B cell (primary cell): ENCODE measurements around the gene ZKSCAN2. TPM values are rescaled to one million over a fixed set of nuclear protein-coding genes. Genes with fewer than 3 reads are reported as not detected.

Experiments
- ATAC-seq: fragments of 200-7000 bp; cut with Tn5 transposase; one replicate; pipeline ENCODE4 v1.10.0; 2021; ENCODE audit warnings: low read depth, mild to moderate bottlenecking, moderate number of reproducible peaks, moderate library complexity
- CTCF ChIA-PET: fragments of 350-600 bp; sonication (Branson Sonifier 250); formaldehyde crosslinking; loops from one replicate; lab custom pipeline; 2021; ENCODE audit warnings: antibody characterized with exemption, inconsistent platforms; lab: Charles Lee
- POLR2A ChIA-PET: fragments of 350-600 bp; sonication (Branson Sonifier 250); formaldehyde crosslinking; loops from one replicate; lab custom pipeline; 2021; ENCODE audit warnings: antibody characterized with exemption; lab: Charles Lee
- DNase-seq: peaks from one replicate; pipeline ENCODE4 v3.0.0; 2013
- H2AFZ ChIP-seq: 2 replicates; pipeline ENCODE4 v1.6.1; 2012; ENCODE audit warnings: mild to moderate bottlenecking, low read depth, low read length; ENCODE audit not compliant: insufficient read depth, poor library complexity, severe bottlenecking
- H3K27ac ChIP-seq, 2 donors: 1 replicate in 1 of 2; 2 replicates in 1 of 2; pipeline ENCODE4 v1.5.1; 2012 to 2013; ENCODE audit warnings: low read length in 2 of 2, mild to moderate bottlenecking in 2 of 2, moderate library complexity in 1 of 2
- H3K27me3 ChIP-seq, 4 experiments: fragments of 200-600 bp in 1 of 4; sonication (generic) in 1 of 4; replicated peaks in 1 of 4; 1 replicate in 2 of 4; 2 replicates in 2 of 4; pipeline versions ENCODE4 v1.6.1 to v1.7.0; 2013 to 2016; ENCODE audit warnings: low read length in 3 of 4, mild to moderate bottlenecking in 2 of 4, mixed read lengths in 1 of 4, moderate library complexity in 1 of 4; ENCODE audit not compliant: insufficient read depth in 4 of 4, control insufficient read depth in 3 of 4; ENCODE audit errors: control extremely low read depth in 1 of 4
- H3K36me3 ChIP-seq, 2 experiments: replicated peaks in 1 of 2; 1 replicate in 1 of 2; 2 replicates in 1 of 2; pipeline versions ENCODE4 v1.6.1 to v1.7.1; 2013; ENCODE audit warnings: low read length in 1 of 2; ENCODE audit not compliant: insufficient read depth in 2 of 2, control insufficient read depth in 1 of 2; ENCODE audit errors: control extremely low read depth in 1 of 2, extremely low read depth in 1 of 2
- H3K4me1 ChIP-seq, 2 donors: fragments of 200-600 bp in 1 of 2; sonication (generic) in 1 of 2; 1 replicate in 1 of 2; 2 replicates in 1 of 2; pipeline versions ENCODE4 v1.5.1 to v1.6.1; 2013 to 2017; ENCODE audit warnings: low read length in 2 of 2; ENCODE audit not compliant: control insufficient read depth in 2 of 2, insufficient read depth in 2 of 2
- H3K4me2 ChIP-seq: replicated peaks from 2 replicates; pipeline ENCODE3; 2012; ENCODE audit warnings: mild to moderate bottlenecking, low read depth, low read length; ENCODE audit not compliant: poor library complexity, severe bottlenecking
- H3K4me3 ChIP-seq, 5 experiments: fragments of 200-600 bp in 1 of 5; sonication (generic) in 1 of 5; 1 replicate in 3 of 5; 2 replicates in 2 of 5; pipeline versions ENCODE4 v1.5.1 to v1.7.0; 2011 to 2016; ENCODE audit warnings: low read length in 4 of 5, mild to moderate bottlenecking in 4 of 5, low read depth in 2 of 5, control low read depth in 1 of 5, moderate library complexity in 1 of 5; ENCODE audit not compliant: insufficient read depth in 1 of 5; ENCODE audit errors: control extremely low read depth in 1 of 5, extremely low read depth in 1 of 5
- H3K79me2 ChIP-seq: fragments of 200-600 bp; sonication (generic); one replicate; pipeline ENCODE4 v1.6.0; 2016; ENCODE audit warnings: low read length; ENCODE audit not compliant: control insufficient read depth, insufficient read depth
- H3K9ac ChIP-seq: fragments of 200-600 bp; sonication (generic); 2 replicates; pipeline ENCODE4 v1.6.1; 2017; ENCODE audit warnings: mild to moderate bottlenecking, low read length, moderate library complexity
- H3K9me3 ChIP-seq, 3 donors: one replicate each; pipeline versions ENCODE4 v1.6.1 to v1.7.1; 2013; ENCODE audit warnings: low read length in 2 of 3; ENCODE audit not compliant: control insufficient read depth in 2 of 3, insufficient read depth in 1 of 3; ENCODE audit errors: control extremely low read depth in 1 of 3
- H4K20me1 ChIP-seq: 2 replicates; pipeline ENCODE4 v1.6.0; 2012; ENCODE audit warnings: mild to moderate bottlenecking, low read length; ENCODE audit not compliant: insufficient read depth, control insufficient read depth, poor library complexity, severe bottlenecking
- H3K27ac Mint-ChIP-seq: one replicate; pipeline ENCODE4 v1.8.0; 2021; ENCODE audit warnings: mixed read lengths
- H3K27me3 Mint-ChIP-seq: one replicate; pipeline ENCODE4 v1.8.0; 2021; ENCODE audit warnings: mixed read lengths
- H3K4me1 Mint-ChIP-seq: one replicate; pipeline ENCODE4 v1.8.0; 2021; ENCODE audit warnings: mixed read lengths
- H3K4me3 Mint-ChIP-seq: one replicate; pipeline ENCODE4 v1.8.0; 2021; ENCODE audit warnings: mixed read lengths
- H3K9me3 Mint-ChIP-seq: one replicate; pipeline ENCODE4 v1.8.0; 2022; ENCODE audit warnings: mixed read lengths; ENCODE audit not compliant: insufficient read depth
- CTCF ChIP-seq: fragments of 200-600 bp; IDR thresholded peaks from one replicate; pipeline ENCODE4 v1.8.0; 2022; ENCODE audit warnings: antibody characterized with exemption, mild to moderate bottlenecking
- EZH2 ChIP-seq: IDR thresholded peaks from 2 replicates; pipeline ENCODE4 v1.6.1; 2012; ENCODE audit warnings: borderline replicate concordance, low read depth, mild to moderate bottlenecking, moderate library complexity, low read length; ENCODE audit not compliant: insufficient read depth, poor library complexity, severe bottlenecking
- WGBS: methylation state at CpG from one replicate; pipeline ENCODE4 v1.1.5; 2013; ENCODE audit warnings: missing lambda C conversion rate; ENCODE audit not compliant: insufficient coverage; 5-methylcytosine and 5-hydroxymethylcytosine counted together
- intact Hi-C: fragments of 100-400 bp; cut with micrococcal nuclease; formaldehyde crosslinking; loops from one replicate; pipeline ENCODE4 v1.10.0; 2022
- polyA plus RNA-seq: library from polyadenylated mRNA; depleted of rRNA; stranded (reverse); fragments of >200 nt; gene quantifications from 2 replicates; pipeline ENCODE4 v1.2.3, GENCODE V29; 2012
- total RNA-seq, 2 donors: library from RNA; stranded (reverse); fragments of 120-200 nt in 1 of 2; gene quantifications; 1 replicate in 1 of 2; 2 replicates in 1 of 2; pipeline versions ENCODE4 v1.2.3 to v1.2.4, GENCODE V29; 2013 to 2022

The ZKSCAN2 gene
- total and polyA plus RNA-seq, 2 donors (not counting 1 experiment from before 2014, with no cell fraction given) = 0.85 to 9.1 TPM

GRCh38 chr16:25270577-25270976 is 12.9 kb upstream of the ZKSCAN2 start:
- peaks cover 21% of the 10 kb centered on the region for H3K79me2 ChIP-seq
- H3K27ac ChIP-seq = no peak overlapping the region
- H3K36me3 ChIP-seq = peaks cover 2 to 4% of the 10 kb centered on the region in 2 experiments
- no peaks in the 10 kb centered on the region for H3K27me3 Mint-ChIP-seq
- CTCF ChIA-PET = interaction anchor here (1.4 kb wide), 1 partner anchor 35 kb away, joined by 3 read pairs; no protein-coding TSS in a partner anchor
- no peaks in the 10 kb centered on the region for H3K27me3 ChIP-seq
- ATAC-seq = no peak
- no peak overlapping the region for H3K4me3 ChIP-seq
- no peak overlapping the region for H2AFZ ChIP-seq
- H3K4me3 Mint-ChIP-seq = no peak overlapping the region
- no peak for DNase-seq
- WGBS = 93% methylated on average over 5 of the region's 6 CpGs
- H3K9ac ChIP-seq = no peak overlapping the region
- H3K4me1 Mint-ChIP-seq = no peaks in the 10 kb centered on the region
- H3K4me1 ChIP-seq = no peaks in the 10 kb centered on the region
- H4K20me1 ChIP-seq = peaks cover 27% of the 10 kb centered on the region
- POLR2A ChIA-PET = no interaction called here
- H3K9me3 Mint-ChIP-seq = no peaks in the 10 kb centered on the region
- no peak overlapping the region for H3K4me2 ChIP-seq
- H3K9me3 ChIP-seq = no peaks in the 10 kb centered on the region
- intact Hi-C loops = no loop called here
- no peak overlapping the region for H3K27ac Mint-ChIP-seq
- no peak for TF ChIP-seq EZH2
- no peak for TF ChIP-seq CTCF

- CTCF ChIA-PET = interaction anchor here (1.4 kb wide), 1 partner anchor 35 kb away, joined by 3 read pairs; no protein-coding TSS in a partner anchor
- Mint-ChIP-seq H3K4me3 (no peak overlapping the region), H3K27me3 (no peaks in the 10 kb centered on the region), H3K9me3 (no peaks in the 10 kb centered on the region), H3K27ac (no peak overlapping the region), H3K4me1 (no peaks in the 10 kb centered on the region)
- intact Hi-C loops = no loop called here
- Histone ChIP-seq H3K4me2 (no peak overlapping the region), H3K4me3 (no peak overlapping the region), H3K27me3 (no peaks in the 10 kb centered on the region), H3K9ac (no peak overlapping the region), H3K4me1 (no peaks in the 10 kb centered on the region), H3K36me3 (peaks cover 2 to 4% of the 10 kb centered on the region in 2 experiments), H4K20me1 (peaks cover 32% of the 10 kb centered on the region), H3K27ac (no peak overlapping the region), H3K9me3 (no peaks in the 10 kb centered on the region), H2AFZ (no peak overlapping the region), H3K79me2 (peaks cover 28% of the 10 kb centered on the region)
- ATAC-seq (no peak), DNase-seq (no peak)
- TF ChIP-seq EZH2 (no peak), CTCF (no peak)
- WGBS = 100% methylated on average over 1 of the region's 1 CpG
- POLR2A ChIA-PET = no interaction called here
Measured at GRCh38 chr16:25269879-25270278, 12.2 kb upstream of the ZKSCAN2 start.
